SJCRH30 (cell line): ENCODE data around the gene ADCY5. TPM values are rescaled to one million over a fixed set of nuclear protein-coding genes. Genes with fewer than 3 reads are reported as not detected.
A peak's percentile ranks its signal among the peaks of the same experiment; 100 is the strongest.
"Not testable (repeated sequence)": the region's sequence is repeated elsewhere in the genome, so short reads cannot be mapped to it uniquely, and the experiment has no call there.

Experiments used
- DNase-seq, 2 experiments: peaks; one replicate each; pipeline ENCODE4 v3.0.0-alpha.2; 2015 to 2020
- H3K27ac ChIP-seq: fragments of 250-450 bp; sonication (Bioruptor Pico); 2 replicates; pipeline ENCODE4 v1.5.1; 2020; ENCODE audit warnings: mild to moderate bottlenecking, moderate library complexity
- H3K27me3 ChIP-seq: fragments of 250-450 bp; sonication (Bioruptor Pico); 2 replicates; pipeline ENCODE4 v1.5.1; 2020; ENCODE audit warnings: mild to moderate bottlenecking, moderate library complexity
- H3K36me3 ChIP-seq: fragments of 250-450 bp; sonication (Bioruptor Pico); 2 replicates; pipeline ENCODE4 v1.5.1; 2020; ENCODE audit warnings: mild to moderate bottlenecking, moderate library complexity
- H3K4me1 ChIP-seq: fragments of 250-450 bp; sonication (Bioruptor Pico); 2 replicates; pipeline ENCODE4 v1.5.1; 2020; ENCODE audit warnings: mild to moderate bottlenecking, moderate library complexity
- H3K4me3 ChIP-seq: fragments of 250-450 bp; sonication (Bioruptor Pico); 2 replicates; pipeline ENCODE4 v1.5.1; 2020; ENCODE audit warnings: mild to moderate bottlenecking, moderate library complexity
- H3K9me3 ChIP-seq: fragments of 250-450 bp; sonication (Bioruptor Pico); replicated peaks from 2 replicates; pipeline ENCODE4 v1.5.1; 2020; ENCODE audit warnings: mild to moderate bottlenecking, moderate library complexity
- total RNA-seq: library from RNA; depleted of rRNA; stranded (reverse); fragments of >200 nt; shearing (Covaris generic); gene quantifications from 2 replicates; pipeline ENCODE4 v1.2.3, GENCODE V29; 2014; rRNA removed

Gene ADCY5
- total RNA-seq: 0.63 and 0.75 TPM in 2 replicates

- Histone ChIP-seq H3K27ac (no peak within 1 kb of the TSS), H3K4me1 (no peaks in the 10 kb centered on the region), H3K27me3 (peaks cover 4% of the 10 kb centered on the region; the same call in 1 of the 2 replicates), H3K36me3 (no peaks in the 10 kb centered on the region), H3K4me3 (peak within 1 kb of the TSS; percentile 68), H3K9me3 (no peaks in the 10 kb centered on the region)
- DNase-seq: no peak
Observed at GRCh38 chr3:123448536-123449101, at the start of gene ADCY5. Gene ADCY5 (minus strand): TSS chr3:123449090. CDS start chr3:123448545, 545 bp downstream.

GRCh38 chr3:123493912-123494311 is 45.0 kb upstream of the ADCY5 start:
- DNase-seq: no peak
- Histone ChIP-seq H3K4me3 (no peak overlapping the region), H3K27ac (no peak overlapping the region), H3K4me1 (no peaks in the 10 kb centered on the region), H3K36me3 (peaks cover 18% of the 10 kb centered on the region), H3K27me3 (no peaks in the 10 kb centered on the region), H3K9me3 (no peaks in the 10 kb centered on the region)

GRCh38 chr3:123491966-123492587 is 43.2 kb upstream of the ADCY5 start:
- Histone ChIP-seq H3K27ac (no peak overlapping the region), H3K9me3 (no peaks in the 10 kb centered on the region), H3K4me3 (no peak overlapping the region), H3K36me3 (peaks cover 9% of the 10 kb centered on the region), H3K27me3 (no peaks in the 10 kb centered on the region), H3K4me1 (no peaks in the 10 kb centered on the region)
- no peak for DNase-seq

- Histone ChIP-seq H3K27ac (no peak overlapping the region), H3K9me3 (no peaks in the 10 kb centered on the region), H3K4me1 (no peaks in the 10 kb centered on the region), H3K4me3 (no peak overlapping the region), H3K36me3 (peaks cover 4% of the 10 kb centered on the region; the same call in 1 of the 2 replicates), H3K27me3 (no peaks in the 10 kb centered on the region)
- DNase-seq: peak; percentile 52 to 75
Observed at GRCh38 chr3:123489400-123490004, 40.6 kb upstream of the ADCY5 start.

GRCh38 chr3:123488645-123489347 is 39.9 kb upstream of the ADCY5 start:
- no peak for DNase-seq
- H3K4me3 ChIP-seq: no peak overlapping the region
- 0 out of 2 replicates have a peak, but pooled peaks cover 2% of the 10 kb centered on the region for H3K36me3 ChIP-seq
- H3K27me3 ChIP-seq: no peaks in the 10 kb centered on the region
- H3K27ac ChIP-seq: no peak overlapping the region
- no peaks in the 10 kb centered on the region for H3K9me3 ChIP-seq
- no peaks in the 10 kb centered on the region for H3K4me1 ChIP-seq

- not testable (repeated sequence) for H3K27ac ChIP-seq, H3K4me3 ChIP-seq, H3K36me3 ChIP-seq, H3K27me3 ChIP-seq, DNase-seq, H3K4me1 ChIP-seq, H3K9me3 ChIP-seq
Observed at GRCh38 chr3:123487063-123487462, 38.2 kb upstream of the ADCY5 start.

- Histone ChIP-seq H3K4me3 (no peak overlapping the region), H3K4me1 (no peaks in the 10 kb centered on the region), H3K27me3 (no peaks in the 10 kb centered on the region), H3K9me3 (no peaks in the 10 kb centered on the region), H3K27ac (no peak overlapping the region), H3K36me3 (no peaks in the 10 kb centered on the region)
- DNase-seq: no peak
Observed at GRCh38 chr3:123486460-123486859, 37.6 kb upstream of the ADCY5 start.

GRCh38 chr3:123485551-123485950 is 36.7 kb upstream of the ADCY5 start:
- H3K9me3 ChIP-seq: no peaks in the 10 kb centered on the region
- DNase-seq: no peak
- H3K27ac ChIP-seq: no peak overlapping the region
- H3K4me1 ChIP-seq: no peaks in the 10 kb centered on the region
- H3K27me3 ChIP-seq: no peaks in the 10 kb centered on the region
- no peak overlapping the region for H3K4me3 ChIP-seq
- no peaks in the 10 kb centered on the region for H3K36me3 ChIP-seq

GRCh38 chr3:123483146-123483545 is 34.3 kb upstream of the ADCY5 start:
- Histone ChIP-seq H3K27ac (no peak overlapping the region), H3K4me3 (no peak overlapping the region), H3K4me1 (no peaks in the 10 kb centered on the region), H3K27me3 (no peaks in the 10 kb centered on the region), H3K9me3 (no peaks in the 10 kb centered on the region), H3K36me3 (no peaks in the 10 kb centered on the region)
- DNase-seq: no peak

- Histone ChIP-seq H3K9me3 (no peaks in the 10 kb centered on the region), H3K4me1 (no peaks in the 10 kb centered on the region), H3K27ac (no peak overlapping the region), H3K36me3 (no peaks in the 10 kb centered on the region), H3K27me3 (no peaks in the 10 kb centered on the region), H3K4me3 (no peak overlapping the region)
- no peak for DNase-seq
Observed at GRCh38 chr3:123481722-123482457, 33.0 kb upstream of the ADCY5 start.

- no peak overlapping the region for H3K27ac ChIP-seq
- H3K4me1 ChIP-seq: no peaks in the 10 kb centered on the region
- no peak overlapping the region for H3K4me3 ChIP-seq
- 0 out of 2 replicates have a peak, but pooled peaks cover 5% of the 10 kb centered on the region for H3K27me3 ChIP-seq
- H3K36me3 ChIP-seq: no peaks in the 10 kb centered on the region
- no peaks in the 10 kb centered on the region for H3K9me3 ChIP-seq
- no peak for DNase-seq
Observed at GRCh38 chr3:123481071-123481470, 32.2 kb upstream of the ADCY5 start.

GRCh38 chr3:123480428-123480827 is 31.5 kb upstream of the ADCY5 start:
- Histone ChIP-seq H3K4me3 (no peak overlapping the region), H3K4me1 (no peaks in the 10 kb centered on the region), H3K36me3 (no peaks in the 10 kb centered on the region), H3K27ac (no peak overlapping the region), H3K9me3 (no peaks in the 10 kb centered on the region), H3K27me3 (0 out of 2 replicates have a peak, but pooled peaks cover 5% of the 10 kb centered on the region)
- no peak for DNase-seq

GRCh38 chr3:123479891-123480290 is 31.0 kb upstream of the ADCY5 start:
- Histone ChIP-seq H3K27me3 (0 out of 2 replicates have a peak, but pooled peaks cover 5% of the 10 kb centered on the region), H3K9me3 (no peaks in the 10 kb centered on the region), H3K36me3 (no peaks in the 10 kb centered on the region), H3K4me3 (no peak overlapping the region), H3K4me1 (no peaks in the 10 kb centered on the region), H3K27ac (no peak overlapping the region)
- DNase-seq: no peak

- no peaks in the 10 kb centered on the region for H3K4me1 ChIP-seq
- DNase-seq: no peak
- H3K4me3 ChIP-seq: no peak overlapping the region
- H3K36me3 ChIP-seq: no peaks in the 10 kb centered on the region
- H3K27me3 ChIP-seq: 0 out of 2 replicates have a peak, but pooled peaks cover 5% of the 10 kb centered on the region
- H3K27ac ChIP-seq: no peak overlapping the region
- H3K9me3 ChIP-seq: no peaks in the 10 kb centered on the region
Observed at GRCh38 chr3:123478314-123478713, 29.4 kb upstream of the ADCY5 start.
